Peyer's patch (tissue), 4 donors: ENCODE measurements around the gene SH3RF1. TPM values are rescaled to one million over a fixed set of nuclear protein-coding genes. Genes with fewer than 3 reads are reported as not detected.

Source experiments
- DNase-seq, 3 donors: peaks; one replicate each; pipeline ENCODE4 v3.0.0-alpha.2; 2017 to 2019
- H3K27ac ChIP-seq, 4 donors: fragments of 200-600 bp; sonication (generic); one replicate each; pipeline ENCODE4 v1.5.1; 2016 to 2019
- H3K27me3 ChIP-seq, 2 donors: fragments of 200-600 bp; sonication (generic); one replicate each; pipeline ENCODE4 v1.5.1; 2019
- H3K36me3 ChIP-seq, 3 donors: fragments of 200-600 bp; sonication (generic); one replicate each; pipeline ENCODE4 v1.5.1; 2016 to 2019
- H3K4me1 ChIP-seq, 4 donors: fragments of 200-600 bp; sonication (generic); one replicate each; pipeline ENCODE4 v1.5.1; 2016 to 2019
- H3K4me3 ChIP-seq, 4 donors: fragments of 200-600 bp; sonication (generic); 1 replicate in 3 of 4; 2 replicates in 1 of 4; pipeline ENCODE4 v1.5.1; 2016 to 2019; ENCODE audit warnings: mild to moderate bottlenecking in 1 of 4
- H3K9me3 ChIP-seq, 4 donors: fragments of 200-600 bp; sonication (generic); one replicate each; pipeline ENCODE4 v1.5.1; 2016 to 2019; ENCODE audit warnings: mild to moderate bottlenecking in 1 of 4
- POLR2A ChIP-seq, 2 donors: fragments of 450-650 bp; IDR thresholded peaks; one replicate each; pipeline ENCODE4 v1.5.1; 2017; ENCODE audit warnings: antibody characterized with exemption in 2 of 2, mild to moderate bottlenecking in 2 of 2, moderate library complexity in 2 of 2
- total RNA-seq, 4 donors: library from RNA; depleted of rRNA; stranded (reverse); fragments of >200 nt; gene quantifications; one replicate each; pipeline ENCODE4 v1.1.0, GENCODE V29; 2016
- TF ChIP-seq, protein P1 (sequence below), 6 experiments: fragments of 450-650 bp in 4 of 6; fragments of 200-600 bp in 2 of 6; sonication (generic) in 1 of 6; IDR thresholded peaks; one replicate each; pipeline ENCODE4 v1.5.1; 2017 to 2019; ENCODE audit warnings: antibody characterized with exemption in 6 of 6, mild to moderate bottlenecking in 3 of 6, moderate library complexity in 1 of 6

Gene SH3RF1
- total RNA-seq, 4 donors from 2014 or later = 23.1 to 55.0 (median 48.1) TPM

DNA sequence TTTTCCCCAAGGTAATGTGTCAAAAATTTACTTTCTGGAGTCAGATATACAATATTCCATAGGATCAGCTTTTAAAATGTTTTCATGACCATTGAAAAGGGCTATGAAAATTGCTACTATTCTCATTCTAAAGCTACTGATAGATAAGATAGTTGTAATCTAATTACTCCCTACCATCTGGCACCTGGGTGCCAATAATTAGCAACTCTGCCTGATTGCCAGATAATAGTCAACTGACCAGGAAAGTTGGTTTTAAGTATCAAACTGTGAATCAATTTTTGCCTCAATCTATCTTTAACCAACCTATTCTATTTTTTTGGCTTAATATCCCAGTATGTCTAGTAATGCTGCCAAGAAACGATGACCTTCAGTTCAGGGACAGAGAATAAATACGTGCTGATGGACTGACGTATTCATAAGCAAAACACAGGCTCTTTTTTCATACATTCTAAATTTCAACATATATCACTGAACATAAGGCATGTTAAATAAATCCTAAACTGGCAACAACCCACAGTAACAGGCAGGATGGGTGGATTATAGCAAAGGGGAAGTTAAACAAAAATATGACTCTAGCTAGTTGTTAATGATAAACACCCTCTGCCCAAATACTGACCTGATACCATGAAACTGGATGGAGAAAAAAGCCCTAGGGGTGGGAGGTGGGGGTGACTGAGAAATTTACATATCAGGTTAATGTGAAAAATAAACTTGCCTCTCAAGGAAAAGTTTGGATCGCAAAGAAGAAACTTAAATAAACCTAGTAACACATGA lies 18.2 kb downstream of the SH3RF1 start:
- Histone ChIP-seq H3K36me3 (no peaks in the 10 kb centered on the region), H3K4me3 (no peak overlapping the region), H3K9me3 (no peaks in the 10 kb centered on the region), H3K27ac (peak overlapping the region in 3 of 4 donors; percentile 48 to 89 (median 80)), H3K4me1 (peaks cover 0 to 60% (median 0%) of the 10 kb centered on the region in 4 donors), H3K27me3 (no peaks in the 10 kb centered on the region)
- TF ChIP-seq, protein P1, sequence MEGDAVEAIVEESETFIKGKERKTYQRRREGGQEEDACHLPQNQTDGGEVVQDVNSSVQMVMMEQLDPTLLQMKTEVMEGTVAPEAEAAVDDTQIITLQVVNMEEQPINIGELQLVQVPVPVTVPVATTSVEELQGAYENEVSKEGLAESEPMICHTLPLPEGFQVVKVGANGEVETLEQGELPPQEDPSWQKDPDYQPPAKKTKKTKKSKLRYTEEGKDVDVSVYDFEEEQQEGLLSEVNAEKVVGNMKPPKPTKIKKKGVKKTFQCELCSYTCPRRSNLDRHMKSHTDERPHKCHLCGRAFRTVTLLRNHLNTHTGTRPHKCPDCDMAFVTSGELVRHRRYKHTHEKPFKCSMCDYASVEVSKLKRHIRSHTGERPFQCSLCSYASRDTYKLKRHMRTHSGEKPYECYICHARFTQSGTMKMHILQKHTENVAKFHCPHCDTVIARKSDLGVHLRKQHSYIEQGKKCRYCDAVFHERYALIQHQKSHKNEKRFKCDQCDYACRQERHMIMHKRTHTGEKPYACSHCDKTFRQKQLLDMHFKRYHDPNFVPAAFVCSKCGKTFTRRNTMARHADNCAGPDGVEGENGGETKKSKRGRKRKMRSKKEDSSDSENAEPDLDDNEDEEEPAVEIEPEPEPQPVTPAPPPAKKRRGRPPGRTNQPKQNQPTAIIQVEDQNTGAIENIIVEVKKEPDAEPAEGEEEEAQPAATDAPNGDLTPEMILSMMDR (IDR thresholded peaks at IDR 0.05) = peak in 1 of 6 experiments; percentile 3
- no peak for TF ChIP-seq POLR2A (IDR thresholded peaks at IDR 0.05)
- no peak for DNase-seq

- Histone ChIP-seq H3K4me1 (peaks cover 0 to 57% (median 0%) of the 10 kb centered on the region in 4 donors), H3K27me3 (no peaks in the 10 kb centered on the region), H3K27ac (peak overlapping the region in 3 of 4 donors; percentile 48 to 89 (median 80)), H3K36me3 (no peaks in the 10 kb centered on the region), H3K4me3 (no peak overlapping the region), H3K9me3 (no peaks in the 10 kb centered on the region)
- TF ChIP-seq, protein P1 (IDR thresholded peaks at IDR 0.05) = peak in 2 of 6 experiments; percentile 13 to 16
- TF ChIP-seq POLR2A (IDR thresholded peaks at IDR 0.05) = peak in 1 of 2 donors; percentile 27
- DNase-seq = peak in 1 of 3 donors; percentile 60
Measured at GRCh38 chr4:169251291-169252235, 19.2 kb downstream of the SH3RF1 start.

DNA sequence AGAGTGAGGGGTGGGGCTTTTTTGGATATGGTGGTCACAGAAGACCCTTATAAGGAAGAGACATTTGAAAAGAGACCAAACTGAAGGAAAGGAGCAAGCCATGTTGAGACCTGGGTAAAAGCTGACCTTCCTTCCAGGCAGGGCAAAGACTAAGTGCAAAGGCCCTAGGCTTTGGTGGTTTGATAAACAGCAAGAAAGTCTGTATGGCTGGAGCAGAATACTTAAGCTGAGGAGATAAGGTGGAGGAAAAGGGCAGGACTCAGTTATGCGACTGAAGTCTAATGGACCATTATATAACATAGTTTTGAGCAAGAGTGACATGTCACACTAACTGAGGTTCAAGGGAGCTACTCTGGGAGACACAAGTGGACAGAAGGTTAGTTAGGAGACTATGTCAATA lies 20.0 kb downstream of the SH3RF1 start:
- Histone ChIP-seq H3K27ac (peak overlapping the region in 3 of 4 donors; percentile 68 to 89 (median 80)), H3K4me1 (peaks cover 0 to 49% (median 0%) of the 10 kb centered on the region in 4 donors), H3K27me3 (no peaks in the 10 kb centered on the region), H3K4me3 (no peak overlapping the region), H3K9me3 (no peaks in the 10 kb centered on the region), H3K36me3 (no peaks in the 10 kb centered on the region)
- DNase-seq = peak in 1 of 3 donors; percentile 55
- TF ChIP-seq, protein P1 (IDR thresholded peaks at IDR 0.05) = no peak
- peak in 1 of 2 donors; percentile 42 for TF ChIP-seq POLR2A (IDR thresholded peaks at IDR 0.05)

GRCh38 chr4:169249999-169250398 lies 20.8 kb downstream of the SH3RF1 start:
- peaks cover 0 to 42% (median 0%) of the 10 kb centered on the region in 4 donors for H3K4me1 ChIP-seq
- H3K36me3 ChIP-seq = no peaks in the 10 kb centered on the region
- no peaks in the 10 kb centered on the region for H3K9me3 ChIP-seq
- H3K27me3 ChIP-seq = no peaks in the 10 kb centered on the region
- no peak for DNase-seq
- TF ChIP-seq POLR2A (IDR thresholded peaks at IDR 0.05) = no peak
- TF ChIP-seq, protein P1 (IDR thresholded peaks at IDR 0.05) = no peak
- peak overlapping the region in 3 of 4 donors; percentile 68 to 89 (median 80) for H3K27ac ChIP-seq
- H3K4me3 ChIP-seq = no peak overlapping the region

GRCh38 chr4:169249214-169249973 lies 21.4 kb downstream of the SH3RF1 start:
- Histone ChIP-seq H3K9me3 (no peaks in the 10 kb centered on the region), H3K27ac (peak overlapping the region in 3 of 4 donors; percentile 68 to 89 (median 80)), H3K36me3 (no peaks in the 10 kb centered on the region), H3K4me1 (peaks cover 0 to 36% (median 0%) of the 10 kb centered on the region in 4 donors), H3K27me3 (no peaks in the 10 kb centered on the region), H3K4me3 (peak overlapping the region in 1 of 4 donors; percentile 6)
- TF ChIP-seq POLR2A (IDR thresholded peaks at IDR 0.05) = peak in 1 of 2 donors; percentile 49
- TF ChIP-seq, protein P1 (IDR thresholded peaks at IDR 0.05) = no peak
- no peak for DNase-seq
